Esophagus muscularis mucosa (tissue), 3 donors: ENCODE results near the gene NOS1.

ENCODE experiments used
- POLR2A ChIP-seq: fragments of 450-650 bp; IDR thresholded peaks from one replicate; pipeline ENCODE4 v1.6.1; 2017; ENCODE audit warnings: antibody characterized with exemption, moderate library complexity, mild to moderate bottlenecking, low read depth
- TF ChIP-seq, protein P1 (sequence below), 3 experiments: fragments of 200-600 bp in 2 of 3; fragments of 450-650 bp in 1 of 3; sonication (generic) in 2 of 3; IDR thresholded peaks; one replicate each; pipeline ENCODE4 v1.5.1; 2017 to 2019; ENCODE audit warnings: antibody characterized with exemption in 3 of 3, mild to moderate bottlenecking in 2 of 3, moderate library complexity in 1 of 3

DNA sequence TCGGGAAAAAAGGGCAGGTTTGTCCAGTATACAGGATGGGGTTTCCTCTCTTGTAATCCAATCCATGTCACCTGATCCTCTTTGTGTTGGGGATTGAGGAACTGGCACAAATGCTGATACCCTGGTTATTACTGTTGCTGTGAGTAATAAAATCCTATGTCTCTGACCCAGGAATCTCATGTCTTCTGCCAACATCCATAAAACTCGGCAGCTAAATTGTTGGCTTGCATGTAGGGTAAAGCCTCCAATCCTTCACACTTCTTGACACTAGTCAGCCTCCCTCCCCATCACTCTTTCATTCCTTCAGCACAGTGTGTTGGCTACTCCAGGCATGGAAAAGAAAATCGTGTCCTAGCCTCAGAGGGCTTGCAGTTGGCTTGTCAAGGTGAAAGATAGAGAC is 9.2 kb upstream of the NOS1 start:
- TF ChIP-seq, protein P1, sequence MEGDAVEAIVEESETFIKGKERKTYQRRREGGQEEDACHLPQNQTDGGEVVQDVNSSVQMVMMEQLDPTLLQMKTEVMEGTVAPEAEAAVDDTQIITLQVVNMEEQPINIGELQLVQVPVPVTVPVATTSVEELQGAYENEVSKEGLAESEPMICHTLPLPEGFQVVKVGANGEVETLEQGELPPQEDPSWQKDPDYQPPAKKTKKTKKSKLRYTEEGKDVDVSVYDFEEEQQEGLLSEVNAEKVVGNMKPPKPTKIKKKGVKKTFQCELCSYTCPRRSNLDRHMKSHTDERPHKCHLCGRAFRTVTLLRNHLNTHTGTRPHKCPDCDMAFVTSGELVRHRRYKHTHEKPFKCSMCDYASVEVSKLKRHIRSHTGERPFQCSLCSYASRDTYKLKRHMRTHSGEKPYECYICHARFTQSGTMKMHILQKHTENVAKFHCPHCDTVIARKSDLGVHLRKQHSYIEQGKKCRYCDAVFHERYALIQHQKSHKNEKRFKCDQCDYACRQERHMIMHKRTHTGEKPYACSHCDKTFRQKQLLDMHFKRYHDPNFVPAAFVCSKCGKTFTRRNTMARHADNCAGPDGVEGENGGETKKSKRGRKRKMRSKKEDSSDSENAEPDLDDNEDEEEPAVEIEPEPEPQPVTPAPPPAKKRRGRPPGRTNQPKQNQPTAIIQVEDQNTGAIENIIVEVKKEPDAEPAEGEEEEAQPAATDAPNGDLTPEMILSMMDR (IDR thresholded peaks at IDR 0.05): no peak
- no peak for TF ChIP-seq POLR2A
